VCaP (cell line): Measurements from ENCODE around the gene CRACDL.

Experiments used
- H3K27ac ChIP-seq: fragments of 450-650 bp; 2 replicates; pipeline ENCODE4 v1.5.1; 2017
- CTCF ChIP-seq: fragments of 450-650 bp; conservative IDR thresholded peaks from 2 replicates; pipeline ENCODE4 v1.5.1; 2017; ENCODE audit warnings: mild to moderate bottlenecking, moderate library complexity

Gene CRACDL

GRCh38 chr2:98924038-98924830 is 11.8 kb downstream of the CRACDL start:
- TF ChIP-seq CTCF, result no peak
- H3K27ac ChIP-seq, result no peak overlapping the region

GRCh38 chr2:98923244-98923940 is 12.6 kb downstream of the CRACDL start:
- no peak for TF ChIP-seq CTCF
- no peak overlapping the region for H3K27ac ChIP-seq

- H3K27ac ChIP-seq, result no peak overlapping the region
- no peak for TF ChIP-seq CTCF
Observed at GRCh38 chr2:98921062-98921461, 15.0 kb downstream of the CRACDL start.

- no peak overlapping the region for H3K27ac ChIP-seq
- TF ChIP-seq CTCF, result no peak
Observed at GRCh38 chr2:98917031-98917471, 19.0 kb downstream of the CRACDL start.

GRCh38 chr2:98915751-98916358 is 20.2 kb downstream of the CRACDL start:
- no peak overlapping the region for H3K27ac ChIP-seq
- TF ChIP-seq CTCF, result no peak

- H3K27ac ChIP-seq, result no peak overlapping the region
- TF ChIP-seq CTCF, result no peak
Observed at GRCh38 chr2:98914713-98915580, 21.1 kb downstream of the CRACDL start.
